Esophagus (tissue), 2 donors: ENCODE measurements around the gene NFKBIA. TPM values are rescaled to one million over a fixed set of nuclear protein-coding genes. Genes with fewer than 3 reads are reported as not detected.

ENCODE experiments used
- H3K27ac ChIP-seq, 2 donors: one replicate each; pipeline ENCODE4 v1.5.1; 2013; ENCODE audit warnings: low read depth in 2 of 2, mild to moderate bottlenecking in 2 of 2, inconsistent platforms in 1 of 2, low read length in 1 of 2, moderate library complexity in 1 of 2
- H3K27me3 ChIP-seq, 2 donors: one replicate each; pipeline ENCODE4 v1.6.1; 2013; ENCODE audit warnings: low read length in 2 of 2, control low read depth in 1 of 2, mild to moderate bottlenecking in 1 of 2; ENCODE audit not compliant: insufficient read depth in 2 of 2, control insufficient read depth in 1 of 2
- H3K36me3 ChIP-seq, 2 donors: one replicate each; pipeline ENCODE4 v1.6.1; 2013; ENCODE audit warnings: low read length in 1 of 2; ENCODE audit not compliant: control insufficient read depth in 2 of 2, insufficient read depth in 2 of 2
- H3K4me1 ChIP-seq, 2 donors: one replicate each; pipeline ENCODE4 v1.6.1; 2013; ENCODE audit warnings: low read length in 1 of 2; ENCODE audit not compliant: control insufficient read depth in 2 of 2, insufficient read depth in 2 of 2
- H3K4me3 ChIP-seq, 2 donors: one replicate each; pipeline ENCODE4 v1.5.1; 2013; ENCODE audit warnings: low read length in 2 of 2, mild to moderate bottlenecking in 2 of 2, low read depth in 1 of 2, moderate library complexity in 1 of 2
- H3K9me3 ChIP-seq, 2 donors: one replicate each; pipeline ENCODE4 v1.6.1; 2013; ENCODE audit warnings: mild to moderate bottlenecking in 2 of 2, low read depth in 1 of 2, low read length in 1 of 2, moderate library complexity in 1 of 2; ENCODE audit not compliant: control insufficient read depth in 2 of 2, insufficient read depth in 1 of 2
- WGBS, 2 donors: extraction: QIAGEN DNeasy Blood & Tissue Kit; methylation state at CpG; one replicate each; pipeline ENCODE4 v1.1.7; 2013; 5-methylcytosine and 5-hydroxymethylcytosine counted together
- polyA plus RNA-seq, 2 donors: library from polyadenylated mRNA; stranded (reverse); fragments of 200-250 nt; gene quantifications; one replicate each; pipeline ENCODE4 v1.2.3, GENCODE V29; 2013
- donor health status: healthy with polysubstance abuse.
- donor health status: Bipolar disorder and iron deficiency.

The NFKBIA gene
- polyA plus RNA-seq, 2 donors = 121 to 206 TPM

DNA sequence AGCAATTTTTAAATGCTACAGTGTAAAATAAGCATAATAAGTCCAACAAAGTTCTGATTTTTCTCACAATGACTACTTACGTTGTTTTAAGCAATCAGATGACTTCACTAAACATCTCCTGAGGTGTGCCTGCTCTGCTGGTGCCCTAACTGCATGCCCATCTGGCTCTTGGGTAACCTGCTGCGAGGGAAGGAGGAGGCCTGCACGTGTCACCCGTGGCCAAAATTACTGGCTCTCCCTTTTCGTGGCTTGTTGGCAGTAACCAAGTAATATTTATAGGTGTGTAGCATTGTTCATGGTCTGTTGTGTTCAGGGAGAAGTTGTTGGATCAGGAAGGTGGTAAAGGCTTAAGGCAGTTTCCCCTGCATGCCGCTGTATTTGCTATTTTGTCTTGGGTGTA, 6.3 kb upstream of the NFKBIA start:
- Histone ChIP-seq H3K27ac (no peak overlapping the region), H3K4me1 (no peaks in the 10 kb centered on the region), H3K27me3 (no peaks in the 10 kb centered on the region), H3K36me3 (no peaks in the 10 kb centered on the region), H3K9me3 (no peaks in the 10 kb centered on the region), H3K4me3 (no peak overlapping the region)
- WGBS, 2 donors = 66 to 77% methylated on average over 6 of the region's 6 CpGs

DNA sequence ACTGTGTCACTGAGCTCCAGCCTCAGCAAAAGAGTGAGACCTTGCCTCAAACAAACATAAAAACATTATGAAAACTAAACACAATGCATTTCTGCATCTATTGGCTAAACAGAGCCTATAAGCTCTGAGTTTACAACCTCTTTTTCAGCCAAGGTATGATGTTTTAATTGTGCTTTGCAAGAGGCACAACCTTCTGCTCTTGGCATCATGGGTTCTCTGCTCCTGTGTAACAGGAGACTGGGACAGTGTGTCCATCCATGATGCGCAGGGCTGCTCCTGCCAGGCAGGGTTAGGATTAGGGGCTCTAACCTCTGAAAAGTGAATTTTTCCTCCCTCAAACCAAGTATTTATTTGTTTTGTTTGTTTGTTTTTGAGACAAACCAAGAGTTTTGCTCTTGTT, 5.0 kb upstream of the NFKBIA start:
- Histone ChIP-seq H3K9me3 (no peaks in the 10 kb centered on the region), H3K36me3 (no peaks in the 10 kb centered on the region), H3K27me3 (no peaks in the 10 kb centered on the region), H3K4me3 (no peak overlapping the region), H3K4me1 (peaks cover 3 to 4% of the 10 kb centered on the region in 2 donors), H3K27ac (no peak overlapping the region)
- 94 to 100% methylated on average over 1 of the region's 1 CpG for WGBS, 2 donors

DNA sequence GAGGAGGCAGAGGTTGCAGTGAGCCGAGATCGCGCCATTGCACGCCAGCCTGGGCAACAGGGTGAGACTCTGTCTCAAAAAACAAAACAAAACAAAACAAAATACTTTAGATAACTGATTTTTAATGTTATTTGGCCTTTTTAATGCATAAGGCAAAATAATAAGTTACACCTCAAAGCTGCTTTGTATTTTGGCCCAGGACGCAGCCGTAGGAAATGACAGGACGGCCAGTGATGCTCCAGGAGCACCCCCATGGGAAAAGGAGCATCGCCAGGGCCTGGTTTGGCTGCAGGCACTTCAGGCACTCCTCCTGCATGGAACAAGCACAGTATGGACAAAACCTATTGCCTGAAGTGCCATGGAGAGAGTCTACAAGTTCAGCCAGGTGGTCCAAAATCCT, 3.5 kb upstream of the NFKBIA start:
- Histone ChIP-seq H3K4me3 (no peak overlapping the region), H3K27ac (no peak overlapping the region), H3K36me3 (peaks cover 3 to 6% of the 10 kb centered on the region in 2 donors), H3K4me1 (peaks cover 3 to 4% of the 10 kb centered on the region in 2 donors), H3K27me3 (no peaks in the 10 kb centered on the region), H3K9me3 (no peaks in the 10 kb centered on the region)
- 89 to 95% methylated on average over 8 of the region's 8 CpGs for WGBS, 2 donors

DNA sequence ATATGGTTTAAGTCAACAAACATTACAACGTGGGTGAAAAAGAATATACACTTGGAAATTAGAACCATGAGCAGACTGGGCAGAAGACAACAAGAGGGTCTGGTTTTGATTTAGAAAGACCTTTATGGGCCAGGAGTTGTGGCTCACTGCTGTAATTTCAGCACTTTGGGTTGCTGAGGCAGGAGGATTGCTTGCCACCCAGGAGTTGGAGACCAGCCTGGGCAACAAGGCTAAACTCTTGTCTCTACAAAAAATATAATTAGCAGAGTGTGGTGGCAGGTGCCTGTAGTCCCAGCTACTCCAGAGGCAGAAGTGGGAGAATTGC, 2.7 kb upstream of the NFKBIA start:
- WGBS, 2 donors = 28 to 32% methylated on average over 1 of the region's 1 CpG
- no peaks in the 10 kb centered on the region for H3K9me3 ChIP-seq
- H3K27ac ChIP-seq = peak overlapping the region; percentile 6 to 14
- H3K27me3 ChIP-seq = no peaks in the 10 kb centered on the region
- peaks cover 8 to 13% of the 10 kb centered on the region in 2 donors for H3K36me3 ChIP-seq
- H3K4me3 ChIP-seq = no peak overlapping the region
- H3K4me1 ChIP-seq = peaks cover 3 to 6% of the 10 kb centered on the region in 2 donors

DNA sequence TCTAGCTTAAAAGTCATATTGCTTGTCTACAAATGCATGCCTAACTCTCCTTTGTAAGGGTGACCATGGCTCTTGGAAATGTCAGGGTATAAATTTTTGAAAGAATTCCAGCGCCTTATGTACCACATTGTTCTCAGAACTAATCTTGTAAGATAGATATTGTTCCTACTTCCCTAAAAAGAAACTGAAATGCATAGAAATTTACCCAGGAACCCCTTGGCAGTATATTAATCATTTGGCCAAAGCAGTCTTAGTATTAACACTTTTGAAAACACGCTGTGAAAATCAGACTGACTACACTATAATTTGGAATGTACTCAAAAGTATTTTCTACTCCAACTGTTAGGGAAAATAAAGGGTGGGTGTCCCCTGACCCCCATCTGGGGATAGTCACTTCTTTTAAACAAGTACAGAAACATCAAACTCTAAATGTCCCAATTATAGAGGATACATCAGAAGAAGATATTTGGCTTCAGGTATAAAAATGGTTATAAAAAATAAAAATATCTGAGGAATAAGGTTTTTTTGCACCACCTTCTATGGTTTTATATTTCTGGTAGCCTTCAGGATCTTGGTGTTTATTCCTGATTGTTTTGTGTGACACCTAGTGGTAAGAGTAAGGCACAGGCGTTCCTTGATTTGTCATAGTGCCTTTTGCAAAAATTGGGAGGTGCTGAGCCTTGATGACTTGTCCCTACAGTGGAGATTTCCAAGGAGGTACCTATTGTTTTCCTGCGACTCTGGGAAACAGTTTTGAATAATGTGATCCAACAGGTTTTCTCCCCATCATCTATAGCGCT, 2.2 kb upstream of the NFKBIA start:
- Histone ChIP-seq H3K27me3 (no peaks in the 10 kb centered on the region), H3K4me1 (peaks cover 3 to 6% of the 10 kb centered on the region in 2 donors), H3K36me3 (peaks cover 10 to 16% of the 10 kb centered on the region in 2 donors), H3K27ac (no peak overlapping the region), H3K4me3 (no peak overlapping the region), H3K9me3 (no peaks in the 10 kb centered on the region)
- 16 to 19% methylated on average over 5 of the region's 5 CpGs for WGBS, 2 donors

DNA sequence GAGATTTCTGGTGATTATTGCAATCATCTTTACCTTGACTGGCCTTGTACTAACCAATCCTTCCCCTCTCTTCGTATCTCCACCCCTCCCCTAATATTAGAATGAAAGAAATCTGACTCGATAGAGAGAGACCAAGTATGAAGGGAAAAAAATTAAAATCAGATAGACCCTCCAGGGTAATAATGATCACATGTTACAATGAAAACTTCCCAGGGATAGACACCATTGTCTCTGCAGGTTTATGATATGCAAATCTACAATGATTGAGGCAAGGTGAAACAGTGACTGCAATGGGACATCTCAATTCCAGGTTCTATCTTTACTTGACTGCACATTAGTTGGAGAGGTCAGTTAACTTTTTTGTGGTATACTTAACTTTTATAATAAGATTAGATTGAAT, 1.5 kb upstream of the NFKBIA start:
- peaks cover 10 to 20% of the 10 kb centered on the region in 2 donors for H3K36me3 ChIP-seq
- H3K27ac ChIP-seq = peak overlapping the region; percentile 98 to 100
- WGBS, 2 donors = 61 to 75% methylated on average over 2 of the region's 2 CpGs
- H3K4me3 ChIP-seq = no peak overlapping the region
- H3K9me3 ChIP-seq = no peaks in the 10 kb centered on the region
- no peaks in the 10 kb centered on the region for H3K27me3 ChIP-seq
- peaks cover 4 to 8% of the 10 kb centered on the region in 2 donors for H3K4me1 ChIP-seq

DNA sequence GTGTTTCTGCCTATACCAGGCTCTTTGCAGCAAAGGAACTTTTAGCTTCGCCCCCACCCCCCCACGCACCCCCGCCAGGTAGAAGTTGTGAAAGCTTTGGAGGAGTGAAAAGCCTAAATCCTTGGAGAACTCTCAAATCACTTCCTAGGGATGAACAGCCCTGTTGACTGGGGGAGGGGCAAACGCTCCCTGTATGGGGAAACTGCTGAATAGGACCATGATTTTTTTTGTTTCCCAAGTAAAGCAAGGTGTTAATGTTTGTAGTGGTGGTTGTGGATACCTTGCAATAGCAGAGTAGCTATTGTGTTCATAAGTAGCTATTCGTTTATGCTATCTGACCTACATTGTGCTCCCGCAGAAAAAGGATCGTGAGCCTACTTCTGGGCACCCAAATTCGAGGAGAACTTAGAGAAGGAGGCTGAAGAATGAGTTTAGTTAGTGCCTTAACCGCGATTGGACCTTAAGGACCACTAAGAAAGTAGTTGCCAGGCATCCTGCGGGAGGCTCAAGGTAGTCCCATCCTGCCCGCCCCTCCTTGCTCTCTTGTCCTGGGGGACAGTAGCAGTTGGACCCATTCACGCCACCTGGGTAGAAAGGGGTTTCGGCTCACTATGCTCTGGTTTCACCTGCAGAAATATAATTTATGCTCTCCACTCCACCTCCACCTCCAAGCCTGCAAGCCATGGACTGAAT, 901 bp upstream of the NFKBIA start:
- Histone ChIP-seq H3K4me3 (peak overlapping the region; percentile 87 to 98), H3K9me3 (no peaks in the 10 kb centered on the region), H3K27ac (peak overlapping the region; percentile 98 to 100), H3K36me3 (peaks cover 10 to 25% of the 10 kb centered on the region in 2 donors), H3K4me1 (peaks cover 4 to 9% of the 10 kb centered on the region in 2 donors), H3K27me3 (no peaks in the 10 kb centered on the region)
- 38 to 40% methylated on average over 13 to 14 of the region's 14 CpGs for WGBS, 2 donors

DNA sequence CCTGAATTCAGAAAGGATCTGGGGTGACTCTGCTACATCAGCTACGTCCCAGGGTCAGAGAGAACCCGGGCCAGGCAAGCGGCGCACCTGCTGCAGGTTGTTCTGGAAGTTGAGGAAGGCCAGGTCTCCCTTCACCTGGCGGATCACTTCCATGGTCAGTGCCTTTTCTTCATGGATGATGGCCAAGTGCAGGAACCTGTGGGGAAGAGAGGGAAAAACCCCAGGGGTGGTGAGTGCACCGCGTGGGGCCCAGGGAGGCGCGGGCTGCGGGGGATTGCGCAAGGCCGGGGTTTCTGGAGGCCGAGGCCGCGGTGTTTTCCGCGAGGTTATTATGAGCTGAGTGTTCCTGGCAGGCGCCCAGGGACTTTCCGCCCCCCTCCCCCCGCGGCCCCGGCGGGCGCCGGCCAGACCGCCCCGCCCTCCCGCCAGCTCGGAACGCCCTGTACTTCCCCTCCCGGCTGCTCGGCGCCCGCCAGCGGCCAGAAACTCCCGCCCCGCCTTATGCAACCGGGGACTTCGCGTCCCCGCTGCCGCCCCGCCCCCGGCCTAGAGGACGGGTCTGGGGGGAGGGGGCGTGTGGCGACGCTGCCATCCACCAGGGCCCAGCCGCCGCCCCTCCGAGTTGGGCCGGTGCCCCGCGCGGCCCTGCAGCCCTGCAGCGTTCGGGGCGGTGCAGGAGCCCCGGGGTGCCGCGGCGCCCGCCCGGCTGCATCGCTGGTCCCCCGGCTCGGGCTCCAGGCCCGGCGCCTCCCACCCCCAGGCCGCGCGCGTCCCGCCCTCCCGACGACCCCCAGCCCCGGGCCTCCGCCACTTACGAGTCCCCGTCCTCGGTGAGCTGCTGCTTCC, 723 bp downstream of the NFKBIA start:
- 1% methylated on average over 43 to 81 of the region's 81 CpGs for WGBS, 2 donors
- Histone ChIP-seq H3K27ac (peak overlapping the region; percentile 98 to 100), H3K27me3 (no peaks in the 10 kb centered on the region), H3K36me3 (peaks cover 10 to 28% of the 10 kb centered on the region in 2 donors), H3K4me1 (peaks cover 4 to 9% of the 10 kb centered on the region in 2 donors), H3K9me3 (no peaks in the 10 kb centered on the region), H3K4me3 (peak overlapping the region; percentile 87 to 98)

DNA sequence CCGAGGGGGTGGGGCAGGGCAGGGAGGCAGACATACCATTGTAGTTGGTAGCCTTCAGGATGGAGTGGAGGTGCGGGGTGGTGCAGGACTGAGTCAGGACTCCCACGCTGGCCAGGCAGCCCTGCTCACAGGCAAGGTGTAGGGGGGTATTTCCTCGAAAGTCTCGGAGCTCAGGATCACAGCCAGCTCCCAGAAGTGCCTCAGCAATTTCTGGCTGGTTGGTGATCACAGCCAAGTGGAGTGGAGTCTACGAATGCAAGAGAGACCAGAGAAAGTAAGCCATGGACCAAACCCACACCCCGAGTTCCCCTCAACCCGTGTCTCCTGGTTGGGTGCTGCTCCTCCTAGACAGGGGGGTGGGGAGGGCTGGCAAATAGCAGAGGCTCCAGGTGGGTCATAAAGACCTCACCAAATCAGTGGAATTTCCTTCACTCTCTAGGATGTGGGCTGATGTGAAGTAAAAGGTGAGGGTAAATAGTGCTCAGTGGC, 1.4 kb downstream of the NFKBIA start:
- peaks cover 10 to 28% of the 10 kb centered on the region in 2 donors for H3K36me3 ChIP-seq
- H3K9me3 ChIP-seq = no peaks in the 10 kb centered on the region
- no peaks in the 10 kb centered on the region for H3K27me3 ChIP-seq
- H3K4me3 ChIP-seq = peak overlapping the region; percentile 78 to 87
- peak overlapping the region; percentile 98 to 100 for H3K27ac ChIP-seq
- 6 to 7% methylated on average over 8 of the region's 8 CpGs for WGBS, 2 donors
- peaks cover 4 to 9% of the 10 kb centered on the region in 2 donors for H3K4me1 ChIP-seq
